Psoas muscle (tissue), 8 donors: ENCODE results near the gene ANXA2R. TPM values are rescaled to one million over a fixed set of nuclear protein-coding genes. Genes with fewer than 3 reads are reported as not detected.
"Not testable (repeated sequence)": the region's sequence is repeated elsewhere in the genome, so short reads cannot be mapped to it uniquely, and the experiment has no call there.

Source experiments
- ATAC-seq, 4 donors: fragments of 200-7000 bp; cut with Tn5 transposase; one replicate each; pipeline ENCODE4 v1.9.1; 2020; ENCODE audit warnings: moderate library complexity in 3 of 4, mild to moderate bottlenecking in 2 of 4
- DNase-seq, 2 donors: peaks; one replicate each; pipeline ENCODE4 v3.0.0-alpha.2; 2020
- H3K27ac ChIP-seq: fragments of 200-600 bp; one replicate; pipeline ENCODE4 v1.8.0; 2022
- H3K27me3 ChIP-seq, 3 donors: fragments of 200-600 bp in 1 of 3; one replicate each; pipeline versions ENCODE4 v1.6.1 to v1.8.0; 2013 to 2022; ENCODE audit warnings: low read length in 2 of 3, mild to moderate bottlenecking in 2 of 3, moderate library complexity in 1 of 3; ENCODE audit not compliant: insufficient read depth in 3 of 3
- H3K36me3 ChIP-seq, 2 donors: fragments of 200-600 bp in 1 of 2; one replicate each; pipeline versions ENCODE4 v1.6.1 to v1.8.0; 2013 to 2022; ENCODE audit warnings: low read depth in 1 of 2, mild to moderate bottlenecking in 1 of 2, moderate library complexity in 1 of 2; ENCODE audit not compliant: insufficient read depth in 1 of 2
- H3K4me1 ChIP-seq: fragments of 200-600 bp; one replicate; pipeline ENCODE4 v1.8.0; 2022
- H3K4me3 ChIP-seq: fragments of 200-600 bp; one replicate; pipeline ENCODE4 v1.8.0; 2022; ENCODE audit warnings: mild to moderate bottlenecking
- H3K9me3 ChIP-seq: fragments of 200-600 bp; one replicate; pipeline ENCODE4 v1.8.0; 2022
- CTCF ChIP-seq: fragments of 200-600 bp; IDR thresholded peaks from one replicate; pipeline ENCODE4 v1.8.0; 2022; ENCODE audit warnings: antibody characterized with exemption
- WGBS, 3 donors: extraction: QIAGEN DNeasy Blood & Tissue Kit; methylation state at CpG; one replicate each; pipeline versions ENCODE4 v1.1.6 to v1.1.7; 2013; 5-methylcytosine and 5-hydroxymethylcytosine counted together
- intact Hi-C, 2 donors: fragments of 100-400 bp; cut with DNase I; formaldehyde crosslinking; loops; one replicate each; pipeline versions ENCODE4 v1.11.0 to v1.14.2; 2022
- polyA plus RNA-seq, 3 donors: library from polyadenylated mRNA; stranded (reverse); fragments of 200-250 nt; gene quantifications; one replicate each; pipeline ENCODE4 v1.2.3, GENCODE V29; 2013
- total RNA-seq, 4 donors: library from RNA; stranded (reverse); fragmentation: NEBNext Ultra II Directional in 2 of 4; extraction: Animal tissue kit (Norgen Biotek cat#: 25700) in 2 of 4; gene quantifications; one replicate each; pipeline versions ENCODE4 v1.2.1 to v1.2.4, GENCODE V29; 2021 to 2023
- donor health status: healthy with polysubstance abuse.
- donor health status: DM: no; HTN: no; CAD: no; lungs with moderate emphysema.
- donor health status: Bipolar disorder and iron deficiency.
- donor health status: healthy.
- donor health status: DM: yes; HTN: yes; CAD: no.
- donor health status: DM: no; HTN: no; CAD: no.
- donor health status: DM: no; HTN: no; CAD: no.
- donor health status: DM: yes; HTN: yes; CAD: no.

The ANXA2R gene
- total and polyA plus RNA-seq, 7 donors, result 0.46 to 2.7 (median 0.87) TPM

- Histone ChIP-seq H3K36me3 (peaks cover 0 to 39% of the 10 kb centered on the region in 2 donors), H3K27ac (peak overlapping the region; percentile 84), H3K9me3 (no peaks in the 10 kb centered on the region), H3K4me3 (no peak overlapping the region), H3K4me1 (peaks cover 22% of the 10 kb centered on the region), H3K27me3 (no peaks in the 10 kb centered on the region)
- DNase-seq (no peak), ATAC-seq (peak in 3 of 4 donors; percentile 66 to 75 (median 72))
- intact Hi-C loops, result loop anchor here (1.0 to 5.0 kb wide), 2 partner anchors 31 to 233 kb away; no protein-coding TSS in a partner anchor
- WGBS, 3 donors, result 94 to 95% (median 94%) methylated on average over 12 of the region's 12 CpGs
- TF ChIP-seq CTCF, result peak; percentile 54
These were observed 33.8 kb upstream of the ANXA2R start for GRCh38 chr5:43073597-43074546.

GRCh38 chr5:43069401-43069720, 29.2 kb upstream of the ANXA2R start:
- H3K36me3 ChIP-seq, result peaks cover 0 to 25% of the 10 kb centered on the region in 2 donors
- H3K4me1 ChIP-seq, result peaks cover 19% of the 10 kb centered on the region
- ATAC-seq, DNase-seq, H3K27me3 ChIP-seq, H3K9me3 ChIP-seq, intact Hi-C loops: not testable (repeated sequence)
- H3K4me3 ChIP-seq, result peak overlapping the region; percentile 94
- H3K27ac ChIP-seq, result peak overlapping the region; percentile 100
- WGBS, 3 donors, result 51 to 75% (median 62%) methylated on average over 3 of the region's 3 CpGs

GRCh38 chr5:43068037-43068436, 27.9 kb upstream of the ANXA2R start:
- intact Hi-C loops, result no loop called here
- WGBS, 3 donors, result 45 to 74% (median 58%) methylated on average over 2 of the region's 2 CpGs

GRCh38 chr5:43066799-43067741, 27.0 kb upstream of the ANXA2R start:
- intact Hi-C loops, result loop anchor here (1.0 to 2.0 kb wide), 2 partner anchors 25 to 54 kb away; partner anchors contain the start of gene ZNF131 (in 1 of the 2)
- WGBS, 3 donors, result 0 to 1% (median 0%) methylated on average over 45 of the region's 45 CpGs
- H3K36me3 ChIP-seq, result peaks cover 0 to 23% of the 10 kb centered on the region in 2 donors
- no peak for TF ChIP-seq CTCF
- peaks cover 19% of the 10 kb centered on the region for H3K4me1 ChIP-seq
- ATAC-seq, result peak; percentile 70 to 75 (median 73)
- DNase-seq, result peak; percentile 88 to 93
- no peaks in the 10 kb centered on the region for H3K9me3 ChIP-seq
- H3K4me3 ChIP-seq, result peak overlapping the region; percentile 94
- H3K27me3 ChIP-seq, result no peaks in the 10 kb centered on the region
- H3K27ac ChIP-seq, result peak overlapping the region; percentile 100

More at GRCh38 chr5:43068037-43068436, 27.9 kb upstream of the ANXA2R start:
- H3K4me3 ChIP-seq, result peak overlapping the region; percentile 94
- peak overlapping the region; percentile 100 for H3K27ac ChIP-seq
- peaks cover 19% of the 10 kb centered on the region for H3K4me1 ChIP-seq
- no peaks in the 10 kb centered on the region for H3K27me3 ChIP-seq
- no peak for ATAC-seq
- H3K9me3 ChIP-seq, result no peaks in the 10 kb centered on the region
- no peak for TF ChIP-seq CTCF
- peaks cover 0 to 25% of the 10 kb centered on the region in 2 donors for H3K36me3 ChIP-seq
- no peak for DNase-seq
